H9 (cell line): ENCODE data around the gene SOX11. TPM values are rescaled to one million over a fixed set of nuclear protein-coding genes. Genes with fewer than 3 reads are reported as not detected.

ENCODE experiments used
- DNase-seq: peaks from one replicate; pipeline ENCODE4 v3.0.0-alpha.2; 2017
- H2AFZ ChIP-seq: one replicate; pipeline ENCODE4 v1.6.1; 2013; ENCODE audit warnings: mild to moderate bottlenecking, low read length, control low read depth, moderate library complexity
- H2AK5ac ChIP-seq: 2 replicates; pipeline ENCODE4 v1.6.1; 2013; ENCODE audit warnings: low read length, control low read depth, mixed read lengths; ENCODE audit not compliant: insufficient read length
- H2BK120ac ChIP-seq: one replicate; pipeline ENCODE4 v1.6.1; 2013; ENCODE audit warnings: low read depth, mild to moderate bottlenecking, low read length, control low read depth, inconsistent platforms; ENCODE audit not compliant: poor library complexity, severe bottlenecking
- H2BK12ac ChIP-seq: 2 replicates; pipeline ENCODE4 v1.6.1; 2013; ENCODE audit warnings: low read length, control low read depth, mixed read lengths, low read depth; ENCODE audit not compliant: insufficient read length
- H2BK15ac ChIP-seq: 2 replicates; pipeline ENCODE4 v1.6.1; 2013; ENCODE audit warnings: low read depth, low read length, control low read depth
- H2BK20ac ChIP-seq: one replicate; pipeline ENCODE4 v1.6.1; 2013; ENCODE audit warnings: low read depth, mild to moderate bottlenecking, low read length, control low read depth, inconsistent platforms; ENCODE audit not compliant: poor library complexity, severe bottlenecking
- H2BK5ac ChIP-seq: 2 replicates; pipeline ENCODE4 v1.6.1; 2013; ENCODE audit warnings: low read length, control low read depth, mixed read lengths; ENCODE audit not compliant: insufficient read length
- H3K14ac ChIP-seq: 2 replicates; pipeline ENCODE4 v1.6.1; 2013; ENCODE audit warnings: low read length, control low read depth; ENCODE audit not compliant: insufficient read depth
- H3K18ac ChIP-seq: 2 replicates; pipeline ENCODE4 v1.6.1; 2013; ENCODE audit warnings: low read depth, mild to moderate bottlenecking, mixed read lengths, low read length, control low read depth; ENCODE audit not compliant: insufficient read length
- H3K23ac ChIP-seq: 2 replicates; pipeline ENCODE4 v1.6.1; 2013; ENCODE audit warnings: low read length, control low read depth, mixed read lengths, low read depth; ENCODE audit not compliant: insufficient read length
- H3K23me2 ChIP-seq: 2 replicates; pipeline ENCODE4 v1.6.1; 2013; ENCODE audit warnings: low read depth, mild to moderate bottlenecking, mixed read lengths, low read length, control low read depth; ENCODE audit not compliant: insufficient read length, poor library complexity, severe bottlenecking
- H3K27ac ChIP-seq: 2 replicates; pipeline ENCODE4 v1.5.1; 2013; ENCODE audit warnings: low read length, control low read depth, mixed read lengths, low read depth; ENCODE audit not compliant: insufficient read length
- H3K27me3 ChIP-seq: 2 replicates; pipeline ENCODE4 v1.6.1; 2013; ENCODE audit warnings: low read length, control low read depth, inconsistent platforms; ENCODE audit not compliant: insufficient read depth
- H3K4ac ChIP-seq: 2 replicates; pipeline ENCODE4 v1.6.1; 2013; ENCODE audit warnings: low read depth, mild to moderate bottlenecking, control low read depth, inconsistent platforms, low read length, moderate library complexity
- H3K4me1 ChIP-seq: 2 replicates; pipeline ENCODE4 v1.6.1; 2013; ENCODE audit warnings: low read length, control low read depth, inconsistent platforms; ENCODE audit not compliant: insufficient read depth
- H3K4me2 ChIP-seq: 2 replicates; pipeline ENCODE4 v1.6.1; 2013; ENCODE audit warnings: low read length, control low read depth, mixed read lengths; ENCODE audit not compliant: insufficient read length, insufficient read depth
- H3K56ac ChIP-seq: 2 replicates; pipeline ENCODE4 v1.6.1; 2013; ENCODE audit warnings: low read depth, mild to moderate bottlenecking, mixed read lengths, low read length, control low read depth; ENCODE audit not compliant: insufficient read length
- H3K79me1 ChIP-seq: 2 replicates; pipeline ENCODE4 v1.6.1; 2013; ENCODE audit warnings: low read depth, mild to moderate bottlenecking, moderate library complexity, low read length, control low read depth, inconsistent platforms; ENCODE audit not compliant: insufficient read depth, poor library complexity, severe bottlenecking
- H3K79me2 ChIP-seq: 2 replicates; pipeline ENCODE4 v1.6.1; 2013; ENCODE audit warnings: low read length, control low read depth, inconsistent platforms; ENCODE audit not compliant: insufficient read depth
- H3K9ac ChIP-seq: 2 replicates; pipeline ENCODE4 v1.6.1; 2013; ENCODE audit warnings: low read length, control low read depth, mixed read lengths; ENCODE audit not compliant: insufficient read length; ENCODE audit errors: extremely low read depth
- H3K9me3 ChIP-seq: one replicate; pipeline ENCODE4 v1.6.1; 2013; ENCODE audit warnings: low read depth, low read length, inconsistent platforms; ENCODE audit not compliant: control insufficient read depth
- H3T11ph ChIP-seq: one replicate; pipeline ENCODE4 v1.6.1; 2013; ENCODE audit warnings: mild to moderate bottlenecking, low read length, control low read depth, inconsistent platforms
- H4K20me1 ChIP-seq: one replicate; pipeline ENCODE4 v1.6.1; 2013; ENCODE audit not compliant: control insufficient read depth, insufficient read length, insufficient read depth
- H4K5ac ChIP-seq: 2 replicates; pipeline ENCODE4 v1.6.1; 2013; ENCODE audit warnings: low read depth, mild to moderate bottlenecking, mixed read lengths, low read length, control low read depth; ENCODE audit not compliant: insufficient read length
- H4K8ac ChIP-seq: replicated peaks from 2 replicates; pipeline ENCODE4 v1.6.1; 2013; ENCODE audit warnings: low read length, control low read depth, mixed read lengths, low read depth; ENCODE audit not compliant: insufficient read length
- H4K91ac ChIP-seq: 2 replicates; pipeline ENCODE4 v1.6.1; 2013; ENCODE audit warnings: low read depth, mild to moderate bottlenecking, moderate library complexity, mixed read lengths, low read length, control low read depth; ENCODE audit not compliant: insufficient read length
- H3K27ac Mint-ChIP-seq, 3 experiments: 2 replicates in 2 of 3; 3 replicates in 1 of 3; pipeline ENCODE4 v1.8.0; 2020 to 2021; ENCODE audit warnings: mixed read lengths in 3 of 3, mild to moderate bottlenecking in 1 of 3, moderate library complexity in 1 of 3
- H3K27me3 Mint-ChIP-seq: 2 replicates; pipeline ENCODE4 v1.8.0; 2021; ENCODE audit warnings: low read depth, mild to moderate bottlenecking, moderate library complexity, mixed read lengths
- H3K36me3 Mint-ChIP-seq, 3 experiments: 2 replicates in 2 of 3; 3 replicates in 1 of 3; pipeline ENCODE4 v1.8.0; 2020 to 2021; ENCODE audit warnings: low read depth in 3 of 3, mixed read lengths in 3 of 3; ENCODE audit not compliant: insufficient read depth in 1 of 3
- H3K4me1 Mint-ChIP-seq, 2 experiments: 2 replicates each; pipeline ENCODE4 v1.8.0; 2020; ENCODE audit warnings: mixed read lengths in 2 of 2
- H3K4me3 Mint-ChIP-seq, 2 experiments: 2 replicates in 1 of 2; 3 replicates in 1 of 2; pipeline ENCODE4 v1.8.0; 2020 to 2021; ENCODE audit warnings: mild to moderate bottlenecking in 2 of 2, mixed read lengths in 2 of 2, moderate library complexity in 1 of 2
- H3K9me3 Mint-ChIP-seq, 2 experiments: 2 replicates in 1 of 2; 3 replicates in 1 of 2; pipeline ENCODE4 v1.8.0; 2020; ENCODE audit warnings: mild to moderate bottlenecking in 2 of 2, mixed read lengths in 2 of 2, moderate library complexity in 1 of 2
- WGBS: extraction: QIAGEN DNeasy Blood & Tissue Kit; methylation state at CpG from one replicate; pipeline ENCODE4 v1.1.7; 2013; ENCODE audit warnings: missing lambda C conversion rate, low lambda C conversion rate, mixed read lengths; ENCODE audit not compliant: insufficient read length; ENCODE audit errors: extremely low coverage; 5-methylcytosine and 5-hydroxymethylcytosine counted together
- total RNA-seq: library from RNA; stranded (reverse); gene quantifications from 2 replicates; pipeline ENCODE4 v1.2.1, GENCODE V29; 2021
- TF ChIP-seq, protein P1 (sequence below): fragments of 200-600 bp; sonication (generic); conservative IDR thresholded peaks from 3 replicates; pipeline ENCODE4 v1.8.0; 2021; ENCODE audit warnings: antibody characterized with exemption, mild to moderate bottlenecking

Gene SOX11
- total RNA-seq, 1 experiment from 2014 or later: 43.8 TPM

DNA sequence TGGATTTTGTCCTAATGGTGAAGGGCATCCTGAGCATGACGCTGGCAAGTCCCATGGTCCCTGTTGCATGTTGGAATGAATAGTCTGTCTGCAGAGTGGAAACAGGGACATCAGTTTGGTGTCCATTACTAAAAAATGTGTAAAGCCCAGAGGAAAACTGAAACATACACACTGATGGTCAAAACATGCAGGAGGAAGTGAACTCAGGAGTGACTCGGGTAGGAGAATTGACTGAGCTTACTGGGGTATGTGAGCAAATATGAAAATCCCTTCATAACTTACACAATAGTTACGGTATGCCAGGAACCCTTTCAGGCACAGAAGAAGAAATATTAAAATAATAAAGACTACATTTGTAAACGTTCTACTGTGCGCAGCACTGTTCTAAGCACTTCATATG is 5.6 kb upstream of the SOX11 start:
- Histone ChIP-seq H3K23ac (no peak overlapping the region), H3K9ac (no peak overlapping the region), H3K18ac (no peak overlapping the region), H4K8ac (no peak overlapping the region), H2BK5ac (no peak overlapping the region), H2BK15ac (no peak overlapping the region), H3K14ac (no peak overlapping the region), H2BK12ac (no peak overlapping the region), H3K79me1 (no peaks in the 10 kb centered on the region), H3K9me3 (no peaks in the 10 kb centered on the region), H2BK120ac (no peak overlapping the region), H3K4me1 (no peaks in the 10 kb centered on the region), H3K79me2 (no peaks in the 10 kb centered on the region), H2AFZ (no peak overlapping the region), H2AK5ac (no peak overlapping the region), H3T11ph (no peak overlapping the region), H4K91ac (no peak overlapping the region), H3K27ac (no peak overlapping the region), H3K23me2 (peaks cover 5% of the 10 kb centered on the region), H3K4me2 (no peak overlapping the region), H4K20me1 (no peaks in the 10 kb centered on the region), H2BK20ac (no peak overlapping the region), H3K27me3 (no peaks in the 10 kb centered on the region), H3K4ac (no peak overlapping the region), H3K56ac (no peak overlapping the region), H4K5ac (no peak overlapping the region)
- TF ChIP-seq, protein P1, sequence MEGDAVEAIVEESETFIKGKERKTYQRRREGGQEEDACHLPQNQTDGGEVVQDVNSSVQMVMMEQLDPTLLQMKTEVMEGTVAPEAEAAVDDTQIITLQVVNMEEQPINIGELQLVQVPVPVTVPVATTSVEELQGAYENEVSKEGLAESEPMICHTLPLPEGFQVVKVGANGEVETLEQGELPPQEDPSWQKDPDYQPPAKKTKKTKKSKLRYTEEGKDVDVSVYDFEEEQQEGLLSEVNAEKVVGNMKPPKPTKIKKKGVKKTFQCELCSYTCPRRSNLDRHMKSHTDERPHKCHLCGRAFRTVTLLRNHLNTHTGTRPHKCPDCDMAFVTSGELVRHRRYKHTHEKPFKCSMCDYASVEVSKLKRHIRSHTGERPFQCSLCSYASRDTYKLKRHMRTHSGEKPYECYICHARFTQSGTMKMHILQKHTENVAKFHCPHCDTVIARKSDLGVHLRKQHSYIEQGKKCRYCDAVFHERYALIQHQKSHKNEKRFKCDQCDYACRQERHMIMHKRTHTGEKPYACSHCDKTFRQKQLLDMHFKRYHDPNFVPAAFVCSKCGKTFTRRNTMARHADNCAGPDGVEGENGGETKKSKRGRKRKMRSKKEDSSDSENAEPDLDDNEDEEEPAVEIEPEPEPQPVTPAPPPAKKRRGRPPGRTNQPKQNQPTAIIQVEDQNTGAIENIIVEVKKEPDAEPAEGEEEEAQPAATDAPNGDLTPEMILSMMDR: no peak
- Mint-ChIP-seq H3K4me1 (peaks cover 14 to 26% of the 10 kb centered on the region in 2 experiments), H3K4me3 (no peak overlapping the region; a peak in 1 of 5 replicates), H3K27ac (no peak overlapping the region), H3K9me3 (peaks cover 0 to 3% of the 10 kb centered on the region in 2 experiments; a peak in 1 of 5 replicates), H3K27me3 (no peaks in the 10 kb centered on the region; the same call in 1 of the 2 replicates), H3K36me3 (peaks cover 0 to 9% (median 4%) of the 10 kb centered on the region in 3 experiments; a peak in 6 of 7 replicates)
- WGBS: no CpG with 5 or more reads among the region's 5 CpGs
- no peak for DNase-seq
